GM18526 (cell line): ENCODE measurements around the gene PTPRD.

Source experiments
- POLR2A ChIP-seq: IDR thresholded peaks from 3 replicates; pipeline ENCODE4 v1.6.1; 2011; ENCODE audit not compliant: insufficient read length; ENCODE audit errors: extremely low read depth

The PTPRD gene

DNA sequence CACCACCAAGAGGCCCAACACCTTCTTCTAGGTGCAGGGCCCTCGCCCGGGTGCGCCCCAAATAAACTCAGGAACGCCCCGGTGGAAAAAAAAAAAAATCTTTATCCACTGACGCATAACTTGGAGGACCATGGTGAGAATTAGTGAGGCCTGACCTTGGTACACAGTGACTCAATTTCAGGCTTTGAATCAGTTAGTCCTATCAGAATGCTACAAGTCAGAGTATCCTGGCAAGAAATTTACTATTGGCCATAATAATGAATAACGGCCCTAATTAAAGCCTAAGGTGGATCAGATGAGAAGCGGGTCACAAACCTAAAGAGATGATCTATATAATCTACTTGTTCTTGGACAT lies 1899.0 kb downstream of the PTPRD start:
- TF ChIP-seq POLR2A, result no peak

- no peak for TF ChIP-seq POLR2A
Measured at GRCh38 chr9:8713149-8713810, 1899.5 kb downstream of the PTPRD start.

- no peak for TF ChIP-seq POLR2A
Measured at GRCh38 chr9:8709731-8710130, 1903.1 kb downstream of the PTPRD start.

DNA sequence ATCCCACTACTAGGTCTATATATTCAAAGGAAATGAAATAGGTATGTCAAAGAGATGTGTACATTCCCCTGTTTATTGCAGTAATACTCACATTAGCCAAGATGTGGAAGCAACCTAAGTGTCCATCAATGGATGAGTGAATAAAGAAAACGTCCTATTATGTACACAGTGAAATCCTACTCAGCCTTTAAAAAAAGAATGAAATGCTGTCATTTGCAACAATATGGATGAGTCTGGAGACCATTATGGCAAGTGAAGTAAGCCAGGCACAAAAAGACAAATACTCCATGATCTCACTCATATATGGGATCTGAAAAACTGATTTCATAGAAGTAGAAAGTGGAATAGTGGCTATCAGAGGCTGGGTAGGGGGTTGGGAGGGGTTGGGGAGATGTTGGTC lies 1904.1 kb downstream of the PTPRD start:
- no peak for TF ChIP-seq POLR2A

GRCh38 chr9:8706998-8707397 lies 1905.8 kb downstream of the PTPRD start:
- TF ChIP-seq POLR2A, result no peak

DNA sequence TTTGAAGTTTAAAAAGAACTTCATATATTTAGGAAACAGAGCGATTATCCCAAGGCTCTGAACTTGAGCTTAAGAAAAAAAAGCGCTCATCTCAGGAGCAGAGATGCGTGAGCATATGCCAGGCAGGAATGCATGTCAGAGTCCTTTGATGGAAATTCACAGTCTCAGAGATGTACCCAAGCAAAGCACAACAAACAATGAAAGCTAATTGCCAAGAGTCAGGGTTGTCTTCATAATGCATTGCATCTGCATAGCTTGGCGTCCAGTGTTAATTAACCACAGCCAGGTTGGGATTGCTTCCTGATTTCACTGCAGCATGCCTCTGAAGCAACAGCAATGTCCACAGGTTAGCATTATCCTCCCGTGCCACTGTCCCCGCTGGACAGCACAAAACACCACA lies 1906.3 kb downstream of the PTPRD start:
- no peak for TF ChIP-seq POLR2A

DNA sequence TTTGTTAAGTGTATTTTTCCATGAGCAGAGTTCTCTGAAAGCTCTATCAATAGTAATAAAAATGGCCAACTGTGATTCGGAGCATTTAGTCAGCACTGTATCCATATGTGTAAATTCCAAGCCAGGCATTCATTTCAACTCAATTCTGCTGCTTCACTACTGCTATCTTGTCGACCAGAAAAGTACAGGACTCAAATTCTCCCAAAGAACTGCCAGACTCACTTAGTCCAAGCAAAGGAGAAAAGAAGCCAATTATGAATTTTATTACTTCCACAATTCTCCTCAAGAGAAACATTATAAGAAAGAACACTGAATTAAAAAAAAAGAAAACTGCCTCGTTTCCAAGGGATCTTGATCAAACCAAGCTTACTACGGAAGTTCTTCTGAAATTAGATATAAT lies 1906.9 kb downstream of the PTPRD start:
- no peak for TF ChIP-seq POLR2A

DNA sequence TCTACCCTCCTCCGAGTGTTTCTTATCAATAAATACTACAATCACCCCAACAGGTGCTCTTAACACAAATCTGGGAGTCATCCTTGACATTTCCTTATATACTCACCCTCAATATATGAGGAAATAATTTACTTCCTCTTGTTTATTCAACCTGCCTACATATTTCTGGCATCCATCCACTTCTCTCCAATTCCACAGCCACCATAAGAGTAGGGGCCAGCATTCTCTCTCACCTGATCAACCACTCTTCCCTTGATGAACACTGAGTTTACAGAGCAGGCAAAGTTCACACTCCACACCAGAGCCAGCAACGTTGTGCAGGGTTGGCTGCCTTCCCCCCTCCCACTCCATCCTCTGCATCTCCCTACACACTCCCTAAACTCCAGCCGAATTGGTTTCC lies 1908.9 kb downstream of the PTPRD start:
- no peak for TF ChIP-seq POLR2A

DNA sequence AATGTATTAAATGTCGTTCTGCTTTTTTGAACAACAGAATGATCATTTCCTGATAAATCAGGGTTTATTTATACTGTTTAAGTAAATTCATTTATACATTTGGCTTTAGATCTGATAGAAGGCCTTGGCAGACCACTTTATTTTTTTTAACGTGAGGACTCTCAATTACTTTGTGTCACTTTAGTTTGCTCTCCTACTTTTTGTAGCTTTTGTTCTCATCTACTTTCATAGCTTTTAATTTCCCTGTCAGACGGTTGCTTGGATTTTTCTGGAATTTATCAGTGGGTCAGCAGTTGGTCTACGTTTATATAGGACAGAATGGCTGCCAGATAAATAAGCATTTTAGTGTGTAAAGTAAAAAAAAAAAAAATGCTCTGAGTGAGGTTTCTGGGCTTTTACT lies 1910.9 kb downstream of the PTPRD start:
- no peak for TF ChIP-seq POLR2A

- TF ChIP-seq POLR2A, result no peak
Measured at GRCh38 chr9:8696516-8696915, 1916.3 kb downstream of the PTPRD start.

DNA sequence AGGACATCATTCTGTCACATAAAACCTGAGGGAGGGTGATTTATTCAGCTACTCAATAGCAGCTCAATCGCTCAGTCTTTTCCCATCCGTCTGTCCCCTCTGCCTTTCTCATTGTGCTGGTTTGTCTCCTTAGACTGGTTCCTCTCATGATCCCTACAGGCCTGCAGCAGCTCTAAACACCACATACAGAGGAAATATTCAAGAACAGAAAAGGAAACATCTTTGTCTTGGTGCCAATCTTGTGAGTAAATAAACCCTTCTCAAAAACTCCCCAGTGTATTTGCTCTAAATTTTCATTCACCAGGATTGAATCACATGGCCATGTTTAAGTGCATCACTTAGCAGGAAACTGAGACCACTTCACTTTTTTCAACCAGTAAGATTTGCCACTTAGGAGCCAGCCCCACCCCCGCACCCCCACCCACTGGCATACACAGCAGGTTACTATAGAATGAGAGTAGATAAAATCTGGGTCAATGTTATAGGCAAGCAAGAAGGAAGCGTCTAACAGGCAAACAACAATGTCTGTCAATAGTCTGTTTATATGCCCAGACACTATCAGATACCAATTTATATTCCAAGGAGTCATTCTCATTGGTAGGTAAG lies 1917.7 kb downstream of the PTPRD start:
- TF ChIP-seq POLR2A, result no peak

DNA sequence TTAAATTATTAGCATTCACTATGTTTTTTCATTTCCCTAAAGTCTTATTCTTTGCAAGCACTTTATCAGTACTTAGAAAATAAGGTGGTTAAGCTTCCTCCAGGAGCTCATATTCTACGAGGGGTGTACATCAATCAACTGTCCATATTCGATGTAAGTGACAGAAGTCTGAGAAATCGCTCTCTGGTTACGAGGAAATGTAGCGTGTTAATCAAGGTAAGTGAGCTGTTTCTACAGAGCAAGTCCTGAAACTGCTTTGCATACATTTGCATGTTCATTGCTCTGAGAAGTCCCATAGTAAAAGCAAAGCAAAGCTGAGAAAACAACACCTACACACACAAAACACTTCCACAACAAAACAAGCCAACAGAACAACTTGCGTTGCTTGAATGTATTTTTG lies 1919.3 kb downstream of the PTPRD start:
- no peak for TF ChIP-seq POLR2A

DNA sequence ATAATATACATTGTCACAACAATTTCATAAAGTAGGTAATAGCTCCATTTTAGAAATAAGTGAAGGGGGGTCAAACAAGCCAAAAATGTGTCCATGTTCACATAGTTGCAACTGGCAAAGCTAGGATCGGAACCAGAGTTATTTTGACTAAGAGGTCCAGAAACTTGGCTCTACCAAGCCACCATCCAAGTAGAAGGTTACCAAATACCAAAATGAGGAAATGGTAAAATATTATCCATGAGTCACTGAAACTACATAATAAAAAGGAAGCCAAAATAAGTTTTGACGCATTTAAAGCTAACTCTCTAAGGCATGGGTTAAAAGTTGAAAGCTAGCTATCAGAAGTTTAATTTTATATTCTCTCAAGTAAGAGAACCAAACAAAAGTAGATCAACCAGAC lies 1926.3 kb downstream of the PTPRD start:
- TF ChIP-seq POLR2A, result no peak

- no peak for TF ChIP-seq POLR2A
Measured at GRCh38 chr9:8685825-8686224, 1927.0 kb downstream of the PTPRD start.

DNA sequence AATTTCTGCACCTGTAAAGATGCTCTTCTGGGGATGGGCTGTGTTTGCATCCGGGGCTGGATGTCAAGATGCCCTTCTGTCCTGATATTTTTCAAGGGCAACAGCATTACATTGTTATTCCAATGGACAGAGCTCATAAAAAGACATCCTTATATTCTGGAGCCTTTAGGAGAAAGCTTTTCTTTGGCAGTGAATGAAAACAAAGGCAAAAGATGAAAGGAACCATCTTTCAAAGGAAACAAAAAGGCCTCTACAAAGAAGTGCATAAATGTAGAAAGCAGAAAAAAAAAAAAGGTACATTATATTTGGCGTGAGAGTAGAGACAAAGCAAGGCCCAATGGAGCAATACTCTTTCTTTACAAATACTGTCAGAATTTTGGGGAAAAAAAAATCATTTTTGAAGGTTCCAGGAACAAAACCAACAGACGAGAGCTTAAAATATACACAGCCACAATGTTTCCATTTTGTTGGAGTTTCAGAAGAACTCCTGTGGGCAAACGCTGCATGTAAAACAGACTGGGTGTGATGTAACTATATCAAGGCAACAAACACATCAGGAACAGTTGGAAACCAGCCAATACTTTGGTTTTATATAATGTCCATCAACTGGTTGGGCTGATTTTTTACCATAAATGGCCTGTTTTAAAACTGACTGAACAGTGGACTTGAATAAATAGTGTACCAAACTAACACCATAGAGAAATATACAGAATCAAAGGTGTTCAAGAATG lies 1927.7 kb downstream of the PTPRD start:
- no peak for TF ChIP-seq POLR2A

DNA sequence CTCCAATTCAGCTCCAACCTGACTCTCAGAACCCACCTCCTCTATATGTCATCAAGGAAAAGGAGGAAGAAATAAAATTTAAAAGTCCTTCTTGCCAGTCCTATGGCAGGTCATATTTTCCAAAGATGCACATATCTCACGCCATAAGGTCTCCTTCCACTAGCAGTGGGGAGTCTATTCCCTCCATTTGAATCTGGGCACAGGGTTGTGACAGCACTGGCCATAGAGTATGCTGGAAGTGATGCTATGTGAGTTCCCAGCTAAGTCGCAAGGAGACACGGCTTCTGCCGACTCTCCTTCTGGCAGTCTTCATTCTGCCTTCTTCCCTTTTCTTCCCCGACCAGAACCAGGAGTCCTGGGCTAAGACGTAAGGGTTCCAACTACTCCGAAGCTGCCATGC lies 1929.3 kb downstream of the PTPRD start:
- TF ChIP-seq POLR2A, result no peak

DNA sequence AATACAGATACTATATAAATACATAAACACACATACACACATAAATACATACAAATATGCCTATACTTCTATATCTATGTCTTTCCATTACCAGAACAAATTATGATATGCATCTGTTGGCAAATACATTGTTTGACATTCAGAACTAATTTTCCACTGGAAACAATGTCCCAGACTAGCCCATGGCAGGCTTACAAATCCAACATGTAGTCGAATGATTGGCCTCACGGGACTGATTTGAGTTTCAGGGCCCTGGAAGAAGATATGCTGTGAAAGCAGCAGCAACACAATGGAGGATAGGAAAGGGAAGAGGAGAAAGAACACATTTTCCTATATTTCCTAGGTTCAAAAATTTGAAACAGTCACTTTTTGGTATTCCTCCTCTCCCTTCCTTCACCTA lies 1932.1 kb downstream of the PTPRD start:
- no peak for TF ChIP-seq POLR2A

DNA sequence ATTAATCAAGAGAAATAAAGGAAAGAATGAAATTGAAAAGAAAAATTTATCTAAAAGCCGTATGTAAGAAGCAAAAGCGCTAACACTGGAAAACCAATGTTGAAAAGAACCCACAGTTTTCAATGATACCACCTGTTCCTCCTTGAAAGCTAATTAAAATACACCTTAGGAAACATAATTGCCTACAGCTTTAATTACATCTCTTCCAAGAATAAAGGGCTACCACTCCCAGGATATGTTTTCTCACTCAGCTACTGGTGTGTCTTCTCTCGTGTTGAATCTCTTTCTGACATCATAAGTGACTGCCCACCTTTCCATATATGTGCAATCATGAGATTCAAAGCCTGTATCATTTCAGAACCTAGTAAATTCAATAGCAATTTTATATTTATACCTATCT lies 1932.6 kb downstream of the PTPRD start:
- TF ChIP-seq POLR2A, result no peak
